ELR (cell line): ENCODE results near the gene FAM163B.

Experiments
- DNase-seq: peaks from one replicate; pipeline ENCODE4 v3.0.0-alpha.2; 2015; ENCODE audit warnings: low read depth

FAM163B gene

GRCh38 chr9:133615606-133616188, 6.5 kb upstream of the FAM163B start:
- no peak for DNase-seq

- no peak for DNase-seq
These were observed 6.0 kb upstream of the FAM163B start for GRCh38 chr9:133615186-133615585.

DNA sequence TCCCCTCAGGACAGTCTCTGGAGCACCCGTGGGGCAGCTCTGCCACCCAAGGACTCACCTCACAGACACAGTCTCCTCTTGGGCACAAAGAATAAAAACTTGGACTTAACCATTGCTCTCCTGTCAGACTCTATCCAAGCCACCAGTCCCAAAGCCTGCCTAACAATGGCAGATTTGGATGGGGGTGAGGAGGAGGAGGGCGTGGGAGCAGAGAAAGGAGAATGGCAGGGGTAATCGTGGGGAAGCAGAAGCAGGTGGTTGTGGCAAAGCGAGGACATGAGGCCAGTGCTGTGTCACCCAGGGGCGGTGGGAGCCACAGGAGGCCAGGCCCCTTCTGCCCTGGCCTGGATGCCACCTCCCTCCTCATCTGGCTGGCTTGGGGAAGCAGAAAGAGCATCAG, 5.5 kb upstream of the FAM163B start:
- no peak for DNase-seq

DNA sequence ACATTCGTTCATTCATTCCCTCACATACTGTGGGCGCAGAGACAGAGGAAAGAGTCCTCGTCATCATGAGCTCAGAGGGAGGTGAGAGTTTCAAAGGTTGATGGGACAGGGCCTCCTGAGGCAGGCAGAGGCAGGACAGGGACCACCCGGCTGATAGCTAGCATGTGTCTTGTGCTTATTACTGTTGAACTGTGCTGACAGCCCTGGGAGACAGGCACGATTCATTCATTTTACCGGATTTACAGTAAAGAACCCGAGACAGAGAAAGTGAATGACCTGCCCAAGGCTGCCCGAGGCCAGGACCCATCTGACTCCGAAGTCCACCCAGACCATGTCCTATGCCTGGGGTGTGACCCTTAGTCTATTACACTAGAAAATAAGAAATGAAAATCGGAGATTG, 4.9 kb upstream of the FAM163B start:
- no peak for DNase-seq

DNA sequence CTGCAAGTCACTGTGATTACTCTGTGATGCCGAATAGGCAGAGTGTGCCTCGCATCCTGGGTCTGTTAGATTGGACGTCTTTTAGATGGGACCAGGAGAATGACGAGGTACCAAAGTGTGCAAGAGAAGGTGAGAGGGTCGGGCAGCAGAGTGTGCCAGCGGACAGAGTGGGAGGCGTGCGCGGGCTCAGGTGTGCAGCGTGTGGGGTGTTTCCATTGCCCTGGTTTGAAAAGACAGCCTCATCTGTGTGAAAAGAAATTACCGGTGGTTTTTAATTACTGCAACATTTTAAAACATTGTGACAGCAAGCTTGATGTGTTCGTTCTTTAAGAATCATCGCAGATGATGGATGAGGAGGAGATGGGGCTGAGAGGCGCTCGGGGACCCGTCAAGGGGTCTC, 4.2 kb upstream of the FAM163B start:
- no peak for DNase-seq

DNA sequence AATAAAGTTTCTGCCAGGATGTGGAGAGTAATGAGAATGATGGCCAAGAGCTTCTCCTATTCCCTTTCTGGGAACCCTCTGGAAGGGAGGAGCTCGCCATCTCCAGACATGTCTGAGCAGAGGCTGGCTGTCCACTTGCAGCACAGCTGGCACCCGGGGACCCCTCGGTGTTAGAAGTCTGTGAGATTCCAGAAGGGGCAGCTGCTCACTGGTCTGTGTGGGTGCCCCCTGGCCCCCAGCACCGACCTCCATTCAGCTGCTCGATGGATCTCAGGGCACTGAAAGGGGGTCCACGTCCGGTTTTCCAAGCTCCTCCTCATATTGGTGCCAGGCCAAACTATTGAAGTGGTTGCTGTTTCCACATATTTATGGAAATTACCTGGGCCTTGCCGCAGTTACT, 3.6 kb upstream of the FAM163B start:
- DNase-seq, result no peak

GRCh38 chr9:133612051-133612450, 2.9 kb upstream of the FAM163B start:
- no peak for DNase-seq

GRCh38 chr9:133610845-133611244, 1.7 kb upstream of the FAM163B start:
- DNase-seq, result no peak

- no peak for DNase-seq
These were observed 300 bp downstream of the FAM163B start for GRCh38 chr9:133608889-133609288.

GRCh38 chr9:133608382-133608781, 807 bp downstream of the FAM163B start:
- DNase-seq, result no peak

- no peak for DNase-seq
These were observed 1.2 kb downstream of the FAM163B start for GRCh38 chr9:133607976-133608375.

GRCh38 chr9:133607381-133607780, 1.8 kb downstream of the FAM163B start:
- DNase-seq, result no peak

- no peak for DNase-seq
These were observed 2.5 kb downstream of the FAM163B start for GRCh38 chr9:133606708-133607025.

DNA sequence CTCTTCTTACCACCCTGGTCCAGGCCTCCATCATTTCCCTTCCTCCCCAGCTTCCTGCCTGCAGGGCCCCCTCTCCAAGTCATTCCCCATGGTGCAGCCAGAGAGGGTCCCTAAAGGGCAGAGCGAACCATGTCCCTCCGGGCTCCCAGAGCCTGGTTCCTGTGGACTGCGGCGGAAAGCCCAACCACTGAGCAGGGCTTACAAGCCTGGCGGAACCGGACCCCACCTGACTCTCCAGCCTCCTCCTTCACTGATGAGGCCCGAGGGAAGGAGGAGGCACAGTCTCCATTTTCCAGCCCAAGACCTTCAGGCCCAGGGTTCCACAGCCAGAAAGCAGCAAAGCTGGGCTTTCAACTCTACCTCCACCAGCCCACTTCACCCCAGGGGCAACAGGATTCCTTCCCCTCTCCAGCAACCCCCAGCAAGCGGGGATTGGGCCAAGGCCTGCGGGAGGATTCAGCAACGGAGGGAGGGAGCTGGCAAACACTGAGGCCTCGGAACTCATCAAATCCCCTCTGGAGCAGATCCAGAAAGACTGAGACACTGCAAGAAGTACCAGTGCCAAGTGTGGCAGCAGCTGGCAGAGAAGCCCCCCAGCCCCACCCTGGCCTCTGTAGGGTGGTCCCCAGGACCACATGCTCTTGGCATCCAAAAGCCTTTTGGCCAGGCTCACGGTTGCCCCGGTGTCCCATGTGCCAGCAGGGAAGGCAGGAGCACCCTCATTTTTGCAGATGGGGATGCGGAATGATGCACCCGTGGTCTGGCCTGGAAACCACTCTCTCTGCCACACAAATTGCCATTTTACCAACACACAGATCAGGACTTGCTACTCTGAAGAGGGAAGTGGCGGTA, 3.1 kb downstream of the FAM163B start:
- no peak for DNase-seq

GRCh38 chr9:133605446-133605845, 3.7 kb downstream of the FAM163B start:
- no peak for DNase-seq

GRCh38 chr9:133604856-133605255, 4.3 kb downstream of the FAM163B start:
- DNase-seq, result no peak

GRCh38 chr9:133604214-133604613, 5.0 kb downstream of the FAM163B start:
- DNase-seq, result peak; percentile 33

DNA sequence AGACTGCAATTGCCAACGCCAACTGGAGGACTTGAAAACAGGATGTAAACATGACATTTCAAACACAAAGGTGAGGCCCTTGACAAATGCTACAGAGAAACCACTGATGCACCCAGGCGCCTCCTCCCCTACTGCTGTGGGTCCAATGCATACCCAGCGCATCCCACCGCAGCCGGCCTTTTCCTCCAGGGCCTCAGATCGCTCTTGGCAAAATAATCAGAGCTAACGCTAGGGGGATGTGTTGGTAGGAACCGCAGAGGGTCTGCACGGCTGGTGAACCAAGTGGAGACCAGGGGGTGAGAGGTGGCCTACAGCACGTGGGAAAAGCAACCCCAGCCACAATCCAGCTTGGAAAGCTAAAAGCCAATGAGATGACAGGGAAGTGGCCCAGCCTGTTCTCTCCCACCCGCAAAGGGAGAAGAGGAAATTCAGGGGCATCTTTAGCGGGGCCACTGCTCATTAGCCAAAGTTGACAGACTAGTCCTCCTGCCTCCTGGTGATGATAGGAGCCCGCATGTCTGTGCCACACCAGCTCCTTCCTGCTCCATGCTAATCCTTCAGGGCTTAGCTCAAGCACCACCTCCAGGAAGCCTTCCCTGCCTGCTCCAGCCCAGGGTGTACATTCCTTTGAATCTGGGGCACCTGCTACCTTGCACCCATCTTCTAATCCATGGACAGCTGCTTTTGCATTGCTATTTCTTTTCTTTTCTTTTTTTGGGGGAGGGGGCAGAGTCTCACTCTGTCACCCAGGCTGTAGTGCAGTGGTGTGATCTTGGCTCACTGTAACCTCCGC, 5.9 kb downstream of the FAM163B start:
- DNase-seq, result no peak

GRCh38 chr9:133602277-133602676, 6.9 kb downstream of the FAM163B start:
- no peak for DNase-seq

DNA sequence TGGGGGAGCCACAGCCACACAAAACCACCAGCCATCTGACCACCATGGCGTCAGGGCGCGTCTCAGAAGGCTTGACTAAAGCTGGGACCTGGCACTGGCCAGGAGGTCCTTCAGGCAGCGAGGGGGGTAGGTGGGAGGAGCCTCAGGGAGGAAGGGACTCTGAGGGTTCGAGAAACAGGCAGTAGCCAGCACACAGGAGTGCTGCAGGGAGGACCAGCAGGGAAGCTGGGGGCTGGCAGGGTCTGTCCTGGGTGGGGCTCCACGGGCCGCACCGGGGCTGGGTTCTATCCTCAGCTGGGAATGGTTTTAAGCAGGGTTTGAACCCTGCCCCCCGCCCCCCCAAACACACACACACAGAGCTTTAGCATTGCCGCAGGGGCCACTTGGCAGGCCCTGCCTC, 7.4 kb downstream of the FAM163B start:
- no peak for DNase-seq

DNA sequence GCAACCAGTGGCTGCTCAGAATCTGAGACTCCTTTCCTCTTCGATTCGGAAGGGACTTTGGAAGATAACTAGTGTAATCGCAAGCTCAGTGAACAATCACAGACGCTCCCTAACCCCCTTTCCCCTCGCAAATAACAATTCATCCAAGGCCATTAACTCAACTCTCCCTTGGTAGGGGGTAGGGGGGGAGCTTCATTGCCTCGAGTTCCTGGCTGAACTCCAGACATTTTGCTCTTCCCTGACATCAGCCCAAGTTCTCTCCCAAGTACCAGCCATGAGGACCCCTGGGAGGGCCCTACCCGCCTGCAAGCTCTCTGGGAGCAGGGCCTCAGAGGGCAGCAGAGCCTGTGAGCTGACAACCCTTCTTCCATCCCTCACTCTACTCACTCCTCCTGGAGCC, 8.4 kb downstream of the FAM163B start:
- no peak for DNase-seq

DNA sequence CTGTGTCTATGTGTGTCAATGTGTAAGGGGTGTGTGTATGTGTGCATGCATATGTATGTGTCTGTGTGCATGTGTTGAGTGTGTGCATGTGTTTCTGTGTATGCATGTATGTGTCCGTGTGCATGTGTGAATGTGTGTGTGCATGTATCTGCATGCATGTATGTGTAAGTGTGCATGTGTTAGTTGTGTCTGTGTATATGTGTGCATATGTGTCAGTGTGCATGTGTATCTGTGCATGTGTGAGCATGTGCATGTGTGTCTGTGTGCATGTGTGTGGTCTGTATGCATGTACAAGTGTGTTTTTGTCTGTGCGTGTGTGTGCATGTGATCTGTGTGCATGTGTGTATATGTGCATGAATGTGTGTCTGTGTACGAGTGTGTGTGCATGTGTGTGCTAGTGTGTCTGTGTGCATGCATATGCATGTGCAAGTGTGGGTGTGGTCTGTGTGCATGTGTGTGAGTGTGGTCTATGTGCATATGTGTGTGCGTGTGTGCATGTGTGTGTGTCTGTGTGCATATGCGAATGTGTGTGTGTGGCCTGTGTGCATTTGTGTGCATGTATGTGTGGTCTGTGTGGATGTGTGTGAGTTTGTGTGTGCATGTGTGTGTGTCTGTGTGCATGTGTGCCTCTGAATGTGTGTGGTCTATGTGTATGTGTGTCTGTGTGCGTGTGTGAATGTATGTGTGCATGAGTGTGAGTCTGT, 9.6 kb downstream of the FAM163B start:
- no peak for DNase-seq

DNA sequence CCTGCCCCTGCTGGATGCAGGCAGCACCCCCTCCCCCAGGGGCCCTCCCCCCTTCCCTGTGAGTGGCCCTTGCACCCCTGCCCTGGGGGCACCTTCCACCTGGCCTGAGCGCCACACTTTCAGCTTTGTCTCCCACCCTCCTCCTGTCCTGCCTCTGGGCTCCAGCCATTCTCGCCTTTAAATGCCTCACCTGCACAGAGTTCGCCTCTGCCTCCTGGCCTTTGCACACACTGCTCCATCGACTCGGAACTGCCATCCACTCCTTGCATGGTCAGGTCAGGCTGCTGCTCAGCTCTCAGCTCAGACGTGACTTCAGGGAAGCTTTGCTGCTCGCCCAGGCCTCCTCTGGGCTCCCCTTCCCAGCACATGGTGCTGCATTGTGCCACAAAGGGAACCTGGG, 10.2 kb downstream of the FAM163B start:
- DNase-seq, result no peak
